GM12873 (cell line): ENCODE results near the gene L1TD1.

Experiments
- TF ChIP-seq, protein P1 (sequence below): IDR thresholded peaks from 2 replicates; pipeline ENCODE4 v1.5.1; 2012; ENCODE audit warnings: low read depth, mild to moderate bottlenecking, moderate library complexity, low read length, control low read depth; ENCODE audit not compliant: insufficient read depth; ENCODE audit errors: missing control alignments

Gene L1TD1

DNA sequence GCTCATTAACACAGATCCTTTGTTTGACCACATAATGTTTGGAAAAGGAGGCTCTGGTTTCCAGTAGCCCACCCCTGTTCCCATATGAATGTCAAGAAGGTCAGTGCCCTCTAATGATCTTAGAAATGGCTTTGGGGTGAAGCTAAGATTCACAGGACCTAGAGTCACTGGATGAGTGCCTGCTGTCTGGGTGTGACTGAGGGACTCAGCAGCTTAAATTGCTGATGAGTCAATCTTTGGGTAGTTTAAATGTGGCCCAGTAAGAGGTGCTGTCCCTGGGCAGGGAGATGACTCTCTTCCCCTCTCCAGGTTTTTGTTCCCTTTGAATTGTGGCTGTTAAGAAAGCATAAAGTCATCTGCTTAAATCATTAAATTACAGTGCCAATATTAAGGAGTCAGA, 50.6 kb downstream of the L1TD1 start:
- TF ChIP-seq, protein P1, sequence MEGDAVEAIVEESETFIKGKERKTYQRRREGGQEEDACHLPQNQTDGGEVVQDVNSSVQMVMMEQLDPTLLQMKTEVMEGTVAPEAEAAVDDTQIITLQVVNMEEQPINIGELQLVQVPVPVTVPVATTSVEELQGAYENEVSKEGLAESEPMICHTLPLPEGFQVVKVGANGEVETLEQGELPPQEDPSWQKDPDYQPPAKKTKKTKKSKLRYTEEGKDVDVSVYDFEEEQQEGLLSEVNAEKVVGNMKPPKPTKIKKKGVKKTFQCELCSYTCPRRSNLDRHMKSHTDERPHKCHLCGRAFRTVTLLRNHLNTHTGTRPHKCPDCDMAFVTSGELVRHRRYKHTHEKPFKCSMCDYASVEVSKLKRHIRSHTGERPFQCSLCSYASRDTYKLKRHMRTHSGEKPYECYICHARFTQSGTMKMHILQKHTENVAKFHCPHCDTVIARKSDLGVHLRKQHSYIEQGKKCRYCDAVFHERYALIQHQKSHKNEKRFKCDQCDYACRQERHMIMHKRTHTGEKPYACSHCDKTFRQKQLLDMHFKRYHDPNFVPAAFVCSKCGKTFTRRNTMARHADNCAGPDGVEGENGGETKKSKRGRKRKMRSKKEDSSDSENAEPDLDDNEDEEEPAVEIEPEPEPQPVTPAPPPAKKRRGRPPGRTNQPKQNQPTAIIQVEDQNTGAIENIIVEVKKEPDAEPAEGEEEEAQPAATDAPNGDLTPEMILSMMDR: no peak

DNA sequence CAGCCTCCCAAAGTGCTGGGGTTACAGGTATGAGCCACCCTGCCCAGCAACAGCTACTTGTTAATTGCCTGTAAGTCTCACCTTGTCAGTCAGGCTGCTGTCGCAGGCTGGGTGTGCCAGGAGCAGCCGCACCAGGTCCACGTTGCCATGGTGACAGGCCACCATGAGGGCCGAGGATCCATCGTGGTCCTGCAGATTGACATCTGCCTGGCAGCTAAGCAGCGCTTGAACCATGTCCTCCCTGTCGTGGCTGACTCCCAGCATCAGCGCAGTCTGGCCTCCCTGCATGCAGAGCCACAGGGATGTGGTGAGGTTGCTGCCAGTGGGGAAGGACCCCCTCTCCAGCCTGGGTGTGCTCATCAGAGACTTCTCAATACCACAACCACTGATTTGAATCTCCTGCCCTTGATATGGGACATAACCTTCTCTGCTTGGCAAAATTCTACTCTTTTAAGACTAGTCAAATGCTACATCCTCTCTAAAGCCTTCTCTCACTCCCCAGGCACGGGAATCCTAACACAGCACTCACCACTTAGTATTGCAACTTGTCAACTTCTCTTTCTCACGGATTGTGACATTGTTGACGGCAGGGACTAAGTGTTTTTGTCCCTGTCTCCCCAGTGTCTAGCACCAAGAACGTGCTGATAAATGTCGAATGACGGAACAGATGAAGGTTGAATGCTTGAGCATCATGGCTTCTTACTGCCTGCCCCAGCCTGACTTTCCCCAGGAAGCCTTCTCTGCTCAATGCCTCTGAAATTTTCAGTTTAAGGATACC, 52.9 kb downstream of the L1TD1 start:
- TF ChIP-seq, protein P1: no peak

DNA sequence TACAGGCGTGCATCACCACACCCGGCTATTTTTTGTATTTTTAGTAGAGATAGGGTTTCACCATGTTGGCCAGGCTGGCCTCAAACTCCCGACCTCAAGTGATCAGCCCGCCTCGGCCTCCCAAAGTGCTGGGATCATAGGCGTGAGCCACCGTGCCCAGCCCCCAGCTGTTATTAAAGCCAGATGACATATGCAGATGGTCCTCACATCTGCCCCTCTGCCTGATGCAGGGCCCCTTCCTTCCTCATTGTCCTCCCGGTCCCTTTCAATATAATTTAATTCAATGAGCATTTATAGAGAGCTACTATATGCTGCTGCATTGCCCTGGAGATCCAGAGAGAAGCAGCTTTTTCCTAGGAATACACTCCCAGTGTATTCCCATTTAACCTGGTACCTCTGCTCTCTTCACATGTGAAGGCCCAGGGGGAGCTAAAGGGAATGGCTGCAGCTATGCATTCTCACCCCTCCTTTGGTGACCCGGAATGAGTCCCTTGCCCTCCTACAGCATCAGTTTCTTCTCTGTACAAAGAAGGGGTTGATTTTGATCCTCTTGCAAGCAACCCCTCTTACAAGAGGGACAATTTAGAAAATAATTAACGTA, 55.6 kb downstream of the L1TD1 start:
- TF ChIP-seq, protein P1: no peak

DNA sequence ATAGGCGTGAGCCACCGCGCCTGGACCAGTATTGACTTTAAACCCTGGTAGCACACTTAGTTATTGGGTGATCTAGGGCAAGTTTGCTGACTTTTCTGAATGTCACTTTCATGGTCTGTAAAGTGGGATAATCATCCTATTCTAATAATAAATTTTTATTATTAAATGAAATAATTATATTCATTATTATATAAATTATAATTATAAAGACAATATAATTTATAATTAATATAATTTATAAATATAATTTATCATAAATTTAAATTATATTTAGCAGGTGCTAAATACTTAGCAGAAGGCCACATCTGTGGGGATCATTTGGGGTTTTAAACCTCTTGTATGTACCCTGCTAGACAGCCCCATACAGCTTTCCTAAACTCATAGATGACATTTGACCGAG, 64.9 kb downstream of the L1TD1 start:
- TF ChIP-seq, protein P1: no peak

DNA sequence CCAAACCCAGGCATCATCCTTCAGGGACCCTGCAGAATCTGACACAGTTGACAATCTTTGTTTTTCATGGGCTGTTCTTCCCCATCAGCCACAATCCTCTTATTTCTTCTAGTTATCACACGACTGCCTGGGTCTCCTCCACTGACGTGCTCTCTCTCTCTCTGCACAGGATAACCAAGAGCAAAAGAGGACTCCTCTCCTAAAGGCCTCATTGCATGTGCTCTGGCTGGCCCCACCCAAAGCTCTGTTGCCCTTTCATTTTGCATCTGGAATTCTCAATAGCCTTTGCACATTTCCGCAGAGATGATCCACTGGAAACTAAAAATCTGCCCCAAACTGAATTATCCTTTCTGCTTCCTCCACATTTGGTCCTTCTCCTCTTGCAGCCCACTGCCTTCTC, 66.0 kb downstream of the L1TD1 start:
- TF ChIP-seq, protein P1: no peak
